ENCODE measurements around the gene RRAS.

DNA sequence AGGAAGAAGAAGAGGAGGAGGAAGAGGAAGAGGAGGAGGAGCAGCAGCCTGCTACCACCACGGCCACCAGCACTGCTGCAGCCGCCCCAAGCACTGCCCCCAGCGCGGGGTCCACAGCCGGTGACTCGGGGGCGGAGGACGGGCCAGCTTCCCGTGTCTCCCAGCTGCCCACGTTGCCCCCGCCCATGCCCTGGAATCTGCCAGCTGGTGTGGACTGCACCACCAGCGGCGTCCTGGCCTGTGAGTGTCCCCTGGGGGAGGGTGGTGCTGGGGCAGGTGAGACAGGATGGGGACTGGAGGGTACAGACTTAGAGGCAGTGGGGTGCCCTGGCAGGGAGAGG, 13.5 kb upstream of the RRAS start:
- no peak for TF ChIP-seq POLR2A (IDR thresholded peaks at IDR 0.05)
- TF ChIP-seq, protein P1, sequence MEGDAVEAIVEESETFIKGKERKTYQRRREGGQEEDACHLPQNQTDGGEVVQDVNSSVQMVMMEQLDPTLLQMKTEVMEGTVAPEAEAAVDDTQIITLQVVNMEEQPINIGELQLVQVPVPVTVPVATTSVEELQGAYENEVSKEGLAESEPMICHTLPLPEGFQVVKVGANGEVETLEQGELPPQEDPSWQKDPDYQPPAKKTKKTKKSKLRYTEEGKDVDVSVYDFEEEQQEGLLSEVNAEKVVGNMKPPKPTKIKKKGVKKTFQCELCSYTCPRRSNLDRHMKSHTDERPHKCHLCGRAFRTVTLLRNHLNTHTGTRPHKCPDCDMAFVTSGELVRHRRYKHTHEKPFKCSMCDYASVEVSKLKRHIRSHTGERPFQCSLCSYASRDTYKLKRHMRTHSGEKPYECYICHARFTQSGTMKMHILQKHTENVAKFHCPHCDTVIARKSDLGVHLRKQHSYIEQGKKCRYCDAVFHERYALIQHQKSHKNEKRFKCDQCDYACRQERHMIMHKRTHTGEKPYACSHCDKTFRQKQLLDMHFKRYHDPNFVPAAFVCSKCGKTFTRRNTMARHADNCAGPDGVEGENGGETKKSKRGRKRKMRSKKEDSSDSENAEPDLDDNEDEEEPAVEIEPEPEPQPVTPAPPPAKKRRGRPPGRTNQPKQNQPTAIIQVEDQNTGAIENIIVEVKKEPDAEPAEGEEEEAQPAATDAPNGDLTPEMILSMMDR (IDR thresholded peaks at IDR 0.05): no peak
